Raji (cell line): Measurements from ENCODE around the gene COL25A1.

Experiments
- POLR2A ChIP-seq: IDR thresholded peaks from 2 replicates; pipeline ENCODE4 v1.6.1; 2011; ENCODE audit warnings: low read depth, low read length, control low read depth; ENCODE audit not compliant: insufficient read depth

COL25A1 gene

DNA sequence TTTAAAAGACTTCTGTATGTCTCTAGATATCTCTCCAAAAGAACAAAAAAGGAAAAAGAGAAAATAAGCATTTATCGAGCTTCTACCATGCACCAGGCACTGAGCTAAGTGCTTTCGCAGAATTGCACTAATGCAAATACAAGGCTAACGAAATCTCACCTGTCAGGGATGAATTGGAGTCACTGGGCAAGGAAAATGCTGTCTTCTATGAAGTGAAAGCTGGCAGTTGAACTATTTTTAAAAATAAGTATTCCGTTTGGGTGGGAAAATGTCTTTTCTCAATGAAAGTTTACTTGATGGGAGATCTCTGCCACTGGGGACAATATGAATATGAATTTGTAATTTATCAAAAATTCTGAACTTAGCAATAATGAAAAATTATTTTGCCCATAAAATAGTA lies 47.6 kb downstream of the COL25A1 start:
- TF ChIP-seq POLR2A, result no peak

DNA sequence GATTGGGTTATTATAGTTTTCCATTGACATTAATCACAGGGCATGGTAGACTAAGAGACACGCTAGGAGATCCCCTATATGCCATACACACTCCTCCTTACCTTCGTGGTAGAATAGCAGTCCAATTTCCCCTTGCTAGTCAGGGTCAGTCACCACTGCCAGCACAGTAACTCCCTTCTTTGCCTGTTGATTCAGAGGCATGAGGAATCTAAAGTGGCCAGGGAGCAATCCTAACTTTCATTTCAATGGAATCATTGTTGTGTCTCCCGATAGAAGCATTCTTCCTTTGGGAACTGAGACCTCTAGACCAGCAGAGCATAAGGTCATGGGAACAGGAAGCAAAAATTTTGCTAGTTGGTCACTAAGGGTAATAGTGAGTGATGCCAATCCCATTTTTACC lies 51.1 kb downstream of the COL25A1 start:
- TF ChIP-seq POLR2A, result no peak

DNA sequence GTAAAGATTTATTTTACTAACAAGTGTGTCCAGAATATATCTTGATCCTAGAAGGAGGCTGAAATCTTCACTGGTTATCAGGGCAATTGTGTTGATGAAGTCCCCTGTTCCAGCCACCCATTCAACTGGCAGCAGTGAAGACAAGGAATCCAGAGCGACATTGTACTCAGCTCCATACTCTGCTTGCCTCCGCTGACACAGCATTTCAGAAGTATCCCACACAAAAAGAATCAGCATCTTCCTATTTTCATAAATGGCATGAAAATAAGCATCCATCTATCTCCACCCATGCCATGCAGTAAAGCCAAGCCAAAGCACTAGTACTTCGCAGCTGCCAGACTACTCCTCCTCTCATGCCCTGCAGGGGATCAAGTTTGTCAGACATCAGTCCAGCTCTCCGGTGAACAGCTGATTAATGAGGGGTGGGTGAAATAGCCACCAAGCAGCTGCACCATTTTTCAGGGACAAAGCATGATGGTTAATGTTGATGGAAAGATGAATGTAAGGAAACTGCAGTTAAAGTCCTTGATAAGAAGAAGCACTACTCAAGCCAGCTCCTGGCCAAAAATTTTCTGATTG lies 54.0 kb downstream of the COL25A1 start:
- no peak for TF ChIP-seq POLR2A

DNA sequence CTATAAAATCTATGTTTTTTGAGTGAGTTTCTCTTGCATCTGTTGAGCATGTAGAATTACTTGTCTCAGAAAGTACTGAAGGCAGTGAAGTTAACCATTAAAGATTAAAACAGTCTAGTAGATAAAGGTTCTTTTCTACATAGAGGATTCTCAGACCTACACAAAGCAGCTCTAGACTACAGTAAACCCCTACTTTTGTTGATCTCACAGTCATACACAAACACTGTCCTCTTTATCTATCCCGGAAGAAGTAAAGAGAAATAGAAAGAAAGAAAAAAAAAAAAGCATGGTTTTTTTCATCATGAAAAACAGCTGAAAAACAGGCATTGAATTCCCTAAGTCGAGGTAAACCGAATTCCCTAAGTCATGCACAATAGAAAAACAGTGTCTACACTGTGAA lies 58.6 kb downstream of the COL25A1 start:
- no peak for TF ChIP-seq POLR2A

DNA sequence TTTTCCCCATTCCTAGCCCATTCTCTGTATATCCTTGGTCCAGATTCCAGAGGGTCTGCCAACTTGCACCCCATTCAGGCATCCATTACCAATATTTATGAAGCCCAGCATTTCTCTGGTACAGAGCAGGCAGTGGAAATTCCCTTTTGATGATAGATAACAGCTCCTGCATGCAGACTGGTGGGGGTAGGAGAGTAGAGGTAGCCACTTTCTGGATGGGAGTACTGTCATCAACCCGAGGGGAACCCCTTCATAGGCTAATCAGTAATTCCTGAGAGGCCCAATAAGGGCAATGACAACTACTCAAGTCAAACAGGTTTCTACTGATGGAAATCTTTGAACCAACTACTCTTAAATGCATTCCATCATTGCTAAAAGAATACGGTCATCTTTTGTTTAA lies 63.7 kb downstream of the COL25A1 start:
- TF ChIP-seq POLR2A, result no peak

DNA sequence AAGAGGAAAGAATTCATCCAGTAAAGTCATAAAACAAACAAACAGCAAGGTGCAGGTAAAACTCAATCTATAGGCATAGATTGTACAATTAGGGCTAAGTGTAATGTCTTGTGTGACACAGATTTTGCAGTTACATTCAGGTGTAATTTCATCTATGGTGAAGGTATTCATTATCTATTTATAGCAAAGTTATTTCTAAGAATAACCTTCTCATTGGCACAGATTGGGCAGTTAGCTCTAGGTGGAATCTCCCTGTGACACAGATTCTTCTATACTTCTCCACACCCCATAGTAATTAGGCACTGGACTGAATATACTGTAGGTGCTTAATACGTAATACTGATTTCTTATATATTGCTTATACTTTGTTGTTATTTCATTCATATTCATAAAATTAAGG lies 66.8 kb downstream of the COL25A1 start:
- no peak for TF ChIP-seq POLR2A

DNA sequence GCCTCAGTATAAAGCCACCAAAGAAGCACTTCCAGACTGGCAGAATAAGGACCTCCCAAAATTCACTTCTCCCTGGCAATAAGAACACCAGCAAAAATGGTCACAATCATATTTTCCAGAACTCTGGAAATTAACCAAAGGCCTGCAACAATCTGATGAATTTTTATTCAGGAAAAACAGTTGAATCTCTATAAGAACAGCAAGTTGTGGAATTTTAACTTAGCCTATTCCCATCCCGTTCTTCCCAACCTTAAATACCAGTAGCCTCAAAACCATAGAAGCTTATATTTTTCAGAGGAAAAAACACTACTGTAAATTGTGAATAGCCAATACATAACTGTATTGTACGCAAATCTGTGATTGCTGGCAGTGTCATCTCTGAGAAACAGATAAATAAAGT lies 67.9 kb downstream of the COL25A1 start:
- no peak for TF ChIP-seq POLR2A

DNA sequence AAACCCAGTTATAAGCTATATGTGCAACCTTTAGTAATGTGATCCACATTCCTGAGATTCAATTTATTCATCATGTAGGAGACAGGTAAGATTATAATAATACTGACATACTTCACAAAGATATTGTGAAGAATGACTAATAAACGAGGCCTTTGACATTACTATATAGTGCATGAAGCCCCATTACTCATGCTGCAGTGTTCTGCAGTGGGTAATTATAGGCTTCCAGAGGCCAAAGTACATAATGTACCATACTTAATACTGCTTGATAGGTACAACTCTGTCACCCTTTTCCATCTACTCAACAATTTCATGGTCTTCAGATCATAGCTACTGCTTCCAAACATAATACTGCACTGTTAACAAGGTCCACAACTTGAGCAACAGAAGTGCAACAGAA lies 68.9 kb downstream of the COL25A1 start:
- TF ChIP-seq POLR2A, result no peak

DNA sequence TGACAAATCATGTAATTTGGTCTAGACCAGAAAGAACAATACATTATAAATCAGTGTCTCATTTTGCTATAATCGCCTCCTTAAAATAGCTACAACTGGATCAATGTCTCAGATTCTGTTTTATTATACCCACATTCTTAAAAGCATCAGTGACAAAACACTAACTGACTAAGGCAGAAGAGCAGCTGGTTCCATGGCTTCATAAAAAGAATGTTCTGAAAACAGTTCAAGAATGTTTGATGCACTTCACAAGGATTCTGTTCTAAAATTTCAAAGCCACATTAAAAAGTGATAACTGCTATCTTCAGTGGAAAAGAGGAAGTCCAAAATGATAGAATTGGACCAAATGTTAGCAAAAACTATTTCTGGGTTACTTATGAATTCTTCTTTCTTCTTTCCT lies 69.8 kb downstream of the COL25A1 start:
- no peak for TF ChIP-seq POLR2A

DNA sequence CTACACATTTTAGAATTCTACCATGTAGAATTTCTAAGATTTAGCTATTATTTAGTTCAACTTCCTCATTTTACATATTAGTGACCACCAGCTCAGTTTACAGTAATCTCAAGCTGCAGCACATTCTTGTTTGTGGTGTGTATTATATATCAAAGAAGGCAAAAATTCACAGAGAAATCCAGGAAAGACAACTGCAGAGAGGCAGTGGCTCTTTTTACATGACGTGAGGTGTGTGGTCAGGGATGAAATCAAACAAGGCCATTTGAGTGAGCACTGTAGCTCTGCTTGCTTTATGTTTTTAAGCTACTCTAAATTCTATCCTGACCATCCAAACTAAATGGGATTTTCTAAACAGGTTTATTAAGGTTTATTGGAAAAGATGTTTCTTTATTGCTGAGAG lies 71.1 kb downstream of the COL25A1 start:
- TF ChIP-seq POLR2A, result no peak

DNA sequence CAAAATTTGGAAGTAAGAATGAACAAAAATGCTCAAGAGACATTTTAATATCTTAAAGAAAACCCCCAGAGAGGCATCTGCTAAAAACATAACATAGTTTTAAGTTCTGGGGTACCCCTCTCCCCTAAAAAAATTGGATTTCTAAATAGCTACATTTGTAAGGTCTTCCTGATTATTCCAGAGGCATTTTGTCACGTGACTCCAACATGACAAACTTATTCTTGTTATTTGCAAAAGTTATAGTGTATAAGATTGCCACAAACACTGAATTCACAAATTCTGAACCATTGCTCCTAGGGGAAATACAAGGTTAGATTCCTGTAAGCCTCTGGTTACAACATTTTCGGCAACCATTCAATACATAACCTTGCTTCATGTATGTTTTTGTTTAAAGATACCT lies 73.4 kb downstream of the COL25A1 start:
- no peak for TF ChIP-seq POLR2A

DNA sequence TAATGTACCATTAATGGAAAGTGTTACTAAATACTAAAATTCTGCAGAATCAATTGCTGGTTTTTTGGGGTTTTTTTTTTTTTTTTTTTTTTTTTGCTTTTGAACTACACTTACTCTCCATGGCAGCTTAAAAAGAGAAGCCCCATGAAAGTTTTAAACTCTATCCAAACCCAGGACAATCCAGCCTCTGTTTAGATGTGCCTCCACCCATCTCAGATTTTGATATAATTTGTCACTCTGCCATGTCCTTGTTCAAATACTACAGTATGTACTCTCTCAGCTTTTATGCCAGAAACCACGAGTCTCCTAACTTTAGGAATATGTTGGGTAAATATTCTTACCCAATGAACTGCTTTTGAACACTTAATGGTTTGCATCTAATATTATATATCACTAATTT lies 84.2 kb downstream of the COL25A1 start:
- TF ChIP-seq POLR2A, result no peak

DNA sequence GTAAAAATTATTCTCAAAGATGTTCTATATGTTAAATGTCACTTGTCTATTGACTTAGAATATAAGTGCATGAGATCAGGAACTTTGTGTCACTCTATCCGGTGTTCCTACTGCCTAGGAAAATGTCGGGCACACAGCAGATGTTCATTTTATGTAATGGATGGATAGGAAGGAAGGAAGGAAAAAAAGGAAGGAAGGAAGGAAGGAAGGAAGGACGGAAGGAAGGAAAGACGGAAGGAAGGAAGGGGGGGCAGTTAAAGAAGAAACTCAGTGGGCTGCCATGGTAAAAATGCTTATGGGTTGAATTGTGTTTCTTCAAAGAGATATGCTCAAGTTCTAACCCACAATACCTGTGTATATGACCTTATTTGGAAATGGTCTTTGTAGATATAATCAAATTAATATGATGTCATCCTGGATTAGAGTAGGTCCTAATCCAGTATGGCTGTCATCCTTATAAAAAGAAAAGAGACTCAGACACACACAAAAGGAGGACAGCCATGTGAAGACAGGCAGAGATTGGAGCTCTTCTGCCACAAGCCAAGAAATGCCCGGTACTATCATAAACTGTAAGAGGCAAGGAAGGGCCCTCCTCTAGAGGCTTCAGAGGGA lies 86.3 kb downstream of the COL25A1 start:
- TF ChIP-seq POLR2A, result no peak

DNA sequence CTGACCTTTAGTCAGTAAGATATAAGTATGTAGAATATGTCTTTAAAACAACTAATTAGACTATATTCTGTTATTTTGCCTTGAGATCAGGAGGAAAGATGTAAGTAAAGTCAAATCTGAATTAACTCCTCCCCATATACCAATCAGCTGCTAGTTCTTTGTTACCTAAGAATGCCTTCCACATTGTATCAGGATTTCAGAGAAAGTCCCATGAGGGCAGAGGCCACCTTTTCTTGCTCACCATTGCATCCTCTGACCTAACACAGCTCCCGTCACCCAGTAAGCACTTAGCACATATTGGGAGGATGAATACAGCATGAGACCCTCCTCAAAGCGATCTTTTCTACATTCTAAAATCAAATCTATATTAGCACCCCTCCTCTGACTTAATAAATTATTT lies 87.0 kb downstream of the COL25A1 start:
- no peak for TF ChIP-seq POLR2A

DNA sequence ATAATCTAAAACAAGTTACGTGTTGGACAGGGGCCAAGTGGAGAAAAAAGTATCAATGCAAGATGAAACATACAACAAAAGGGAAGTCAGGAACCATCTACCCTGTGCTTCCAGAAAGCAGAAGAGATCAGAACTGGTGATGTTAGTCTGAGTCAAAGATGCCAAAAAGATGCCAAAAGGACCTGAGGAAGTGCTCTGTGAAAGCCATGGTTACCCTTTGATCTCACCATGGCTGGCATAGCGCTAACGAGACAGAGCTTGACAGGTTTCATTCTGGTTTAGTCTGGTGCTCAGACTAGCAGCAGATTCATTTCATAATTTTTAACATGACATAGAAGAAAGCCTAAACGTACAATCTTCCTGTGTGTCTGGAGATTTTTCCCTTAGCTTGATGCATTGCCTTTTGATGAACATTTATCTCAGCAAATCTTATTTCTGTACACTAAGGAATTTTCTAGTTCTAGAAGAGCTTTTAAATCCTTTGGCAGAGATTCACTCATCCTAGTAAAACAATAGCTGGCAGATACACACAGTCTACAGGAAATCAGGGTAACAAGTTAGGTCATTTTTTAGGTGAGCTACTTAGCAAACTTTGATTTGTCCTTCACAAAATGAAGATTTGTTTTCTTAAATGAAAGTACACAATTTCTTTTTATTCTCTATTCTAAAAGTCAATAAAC lies 87.7 kb downstream of the COL25A1 start:
- TF ChIP-seq POLR2A, result no peak

DNA sequence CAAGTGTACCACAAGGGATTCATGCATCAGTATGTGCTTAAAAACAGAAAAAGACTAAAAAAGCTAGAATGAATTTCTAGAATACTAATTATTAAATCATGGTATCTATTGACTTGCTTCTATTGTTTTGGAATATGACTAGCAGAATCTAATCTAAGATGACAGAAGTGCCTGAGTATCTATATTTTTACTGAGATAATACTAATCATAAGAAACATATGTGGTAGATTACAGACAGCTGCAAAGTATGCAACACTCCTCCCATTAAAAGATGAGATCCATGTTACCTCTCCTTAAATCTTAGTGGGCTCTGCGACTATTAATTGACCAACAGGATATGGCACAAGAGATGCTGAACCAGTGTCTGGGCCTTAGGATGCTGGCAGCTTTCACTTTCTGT lies 89.4 kb downstream of the COL25A1 start:
- no peak for TF ChIP-seq POLR2A

DNA sequence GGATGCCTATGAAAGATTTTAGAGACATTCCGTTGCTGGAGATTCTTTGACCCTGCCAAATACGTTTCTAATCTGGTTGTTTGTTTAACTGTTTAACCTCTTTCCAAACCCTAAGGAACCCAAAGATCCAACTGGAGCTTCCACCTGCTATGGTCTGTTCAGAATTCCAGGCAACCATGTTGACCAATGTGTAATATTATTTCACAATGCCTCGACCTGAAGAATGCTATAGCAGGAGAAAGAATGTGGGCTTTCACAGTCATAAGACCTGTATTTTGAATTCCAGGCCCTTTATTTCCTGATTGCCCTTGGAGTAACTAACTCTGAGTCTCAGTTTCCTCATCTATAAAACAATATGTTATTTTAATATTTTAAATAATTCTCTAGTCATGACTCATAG lies 90.8 kb downstream of the COL25A1 start:
- TF ChIP-seq POLR2A, result no peak
